GM21526 (cell line): ENCODE data around the gene DPH1.

Experiments used
- ATAC-seq: cut with Tn5 transposase; IDR thresholded peaks from one replicate; pipeline ENCODE4 v1.9.1; 2021; ENCODE audit warnings: moderate library complexity; ENCODE audit not compliant: unreplicated experiment, low FRiP score

DPH1 gene

DNA sequence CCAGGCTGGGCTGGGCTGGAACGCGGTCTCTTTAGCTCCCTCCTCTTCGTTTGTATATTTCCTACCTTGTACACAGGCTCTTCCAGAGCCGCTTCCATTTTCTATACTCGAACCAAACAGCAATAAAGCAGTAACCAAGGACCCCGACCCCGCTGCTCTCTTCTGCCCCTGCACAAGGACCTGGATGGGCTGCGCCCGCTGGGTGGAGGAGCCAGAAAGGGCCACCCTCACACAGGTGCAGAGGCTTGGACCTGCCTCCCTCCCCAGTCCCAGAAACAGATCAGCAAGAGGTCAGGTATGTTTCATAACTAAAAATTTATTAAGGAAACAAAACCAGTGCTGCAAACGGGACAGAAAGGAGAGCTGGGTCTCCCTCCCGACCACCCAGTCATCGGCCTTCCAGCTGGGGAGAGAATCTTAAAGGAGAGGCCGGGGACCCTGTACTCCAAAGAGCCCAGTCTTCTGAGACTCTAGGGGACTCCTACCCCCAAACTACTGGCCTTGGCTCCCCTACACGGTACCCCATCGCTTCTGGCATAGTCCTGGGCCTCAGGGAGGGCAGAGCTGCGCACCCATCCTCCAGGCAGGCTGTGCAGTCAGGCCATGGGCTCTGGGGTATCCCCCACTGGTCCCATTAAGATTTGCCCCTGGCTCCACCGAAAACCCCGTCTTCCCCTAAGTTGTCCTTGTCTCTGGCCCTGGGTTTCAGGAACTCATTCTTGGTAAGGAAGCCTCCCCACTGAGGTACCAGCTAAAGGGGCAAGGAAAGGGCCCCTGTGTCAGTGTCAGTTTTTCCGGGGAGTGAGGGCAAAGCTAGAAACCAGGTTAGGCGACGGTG lies 29.8 kb downstream of the DPH1 start:
- ATAC-seq, result no peak

DNA sequence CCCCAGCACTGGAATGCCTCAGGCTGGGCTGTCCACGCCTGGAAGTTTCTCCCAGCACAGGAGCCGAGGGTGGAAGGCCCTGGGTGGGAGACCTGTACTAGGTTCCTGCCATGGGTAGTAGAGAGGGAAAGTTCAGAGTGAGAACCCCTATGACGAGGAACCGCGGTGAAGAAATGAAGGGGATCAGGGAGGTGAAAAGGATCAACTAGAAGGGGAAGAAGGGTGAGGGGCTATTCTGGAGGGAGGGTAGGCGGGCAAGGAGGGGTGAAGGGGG lies 30.4 kb downstream of the DPH1 start:
- ATAC-seq, result no peak

DNA sequence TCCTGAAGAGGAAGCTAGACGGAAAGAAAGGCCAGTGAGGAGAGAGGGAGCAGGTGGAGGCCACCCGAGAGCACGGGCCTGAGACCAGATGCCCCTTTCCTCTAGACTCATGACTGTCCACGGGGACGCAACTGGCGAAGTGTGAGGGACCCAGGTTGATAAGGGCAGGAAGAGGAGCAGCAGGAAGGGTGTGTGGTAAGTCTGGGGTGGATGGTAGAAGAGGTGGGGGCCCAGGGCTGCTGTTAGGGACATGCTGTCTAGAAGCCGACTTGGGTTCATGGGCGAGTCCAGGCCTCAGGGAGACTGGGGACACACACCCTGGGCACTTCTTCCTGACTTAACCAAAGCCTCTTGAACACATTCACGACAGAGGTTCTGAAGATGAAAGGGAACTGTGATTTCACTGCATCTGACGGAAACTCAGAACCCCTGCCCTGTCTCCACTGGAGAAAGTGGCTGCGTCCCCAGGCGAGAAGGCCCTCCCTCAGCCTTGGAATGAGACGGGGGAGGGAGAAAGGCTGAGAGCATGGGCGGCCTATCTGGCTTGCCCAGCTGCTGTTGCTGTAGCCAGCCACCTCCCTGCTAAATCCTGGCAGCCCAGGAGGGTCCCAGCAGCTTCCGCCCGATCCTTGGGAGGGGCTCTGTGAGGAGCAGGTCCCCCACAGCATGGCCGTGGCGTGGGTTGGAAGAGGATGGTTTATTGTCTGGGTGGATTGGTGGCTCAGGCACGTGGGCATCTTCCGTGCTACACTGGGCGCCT lies 30.9 kb downstream of the DPH1 start:
- ATAC-seq, result no peak

DNA sequence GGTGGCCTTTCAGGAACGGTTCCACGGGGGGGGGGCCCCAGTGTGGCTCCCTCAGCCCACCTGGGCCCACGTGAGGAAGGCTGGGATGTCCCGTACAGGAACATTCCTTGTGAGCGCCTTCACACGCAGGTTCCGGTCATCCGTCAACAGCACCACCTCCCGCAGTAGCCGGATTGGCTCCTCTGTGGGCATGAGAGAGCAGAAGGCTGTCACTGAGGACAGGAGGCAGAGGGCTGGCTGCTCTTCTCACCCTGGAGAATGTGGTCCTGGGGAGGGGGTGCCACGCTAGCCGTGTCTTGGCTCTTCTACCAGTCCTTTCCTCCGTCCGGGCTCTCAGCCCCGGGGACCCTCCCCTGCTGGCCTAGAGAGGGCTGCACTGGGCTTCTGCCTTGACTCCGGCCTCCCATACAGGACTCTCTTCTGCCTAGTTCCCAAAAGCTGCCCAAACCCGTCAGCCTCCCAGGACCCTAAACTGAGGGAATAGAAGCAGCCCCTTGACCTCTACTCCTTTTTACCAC lies 31.5 kb downstream of the DPH1 start:
- ATAC-seq, result no peak

DNA sequence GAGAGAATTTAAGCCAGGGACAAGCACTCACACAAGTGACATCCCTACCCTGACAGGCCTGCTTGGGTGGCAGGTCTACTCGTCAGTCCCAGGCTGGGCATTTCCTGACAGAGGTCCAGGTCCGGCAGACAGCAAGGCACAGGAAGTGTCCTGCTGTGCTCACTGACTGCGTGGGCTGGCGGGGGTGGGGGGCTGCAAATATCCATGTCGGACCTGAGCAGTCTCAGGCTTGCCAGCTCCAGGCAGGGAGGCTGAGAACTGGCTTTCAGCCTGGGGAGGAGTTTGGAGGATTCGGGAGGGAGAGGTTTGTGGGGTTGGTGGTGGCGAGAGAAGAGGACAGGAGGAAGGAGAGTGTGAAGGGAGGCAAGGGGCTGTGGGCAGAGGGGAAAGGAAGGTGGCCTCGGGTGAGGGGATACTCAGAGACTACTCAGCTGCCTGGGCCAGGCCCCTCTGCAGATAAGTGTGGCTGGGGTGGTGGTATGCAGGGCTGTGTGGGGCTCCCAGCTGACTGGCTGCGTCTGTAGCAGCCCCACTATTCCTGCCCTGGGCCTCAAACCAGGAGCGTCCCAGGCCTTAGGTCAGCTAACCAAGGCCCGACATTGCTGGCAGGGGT lies 32.7 kb downstream of the DPH1 start:
- ATAC-seq, result no peak

DNA sequence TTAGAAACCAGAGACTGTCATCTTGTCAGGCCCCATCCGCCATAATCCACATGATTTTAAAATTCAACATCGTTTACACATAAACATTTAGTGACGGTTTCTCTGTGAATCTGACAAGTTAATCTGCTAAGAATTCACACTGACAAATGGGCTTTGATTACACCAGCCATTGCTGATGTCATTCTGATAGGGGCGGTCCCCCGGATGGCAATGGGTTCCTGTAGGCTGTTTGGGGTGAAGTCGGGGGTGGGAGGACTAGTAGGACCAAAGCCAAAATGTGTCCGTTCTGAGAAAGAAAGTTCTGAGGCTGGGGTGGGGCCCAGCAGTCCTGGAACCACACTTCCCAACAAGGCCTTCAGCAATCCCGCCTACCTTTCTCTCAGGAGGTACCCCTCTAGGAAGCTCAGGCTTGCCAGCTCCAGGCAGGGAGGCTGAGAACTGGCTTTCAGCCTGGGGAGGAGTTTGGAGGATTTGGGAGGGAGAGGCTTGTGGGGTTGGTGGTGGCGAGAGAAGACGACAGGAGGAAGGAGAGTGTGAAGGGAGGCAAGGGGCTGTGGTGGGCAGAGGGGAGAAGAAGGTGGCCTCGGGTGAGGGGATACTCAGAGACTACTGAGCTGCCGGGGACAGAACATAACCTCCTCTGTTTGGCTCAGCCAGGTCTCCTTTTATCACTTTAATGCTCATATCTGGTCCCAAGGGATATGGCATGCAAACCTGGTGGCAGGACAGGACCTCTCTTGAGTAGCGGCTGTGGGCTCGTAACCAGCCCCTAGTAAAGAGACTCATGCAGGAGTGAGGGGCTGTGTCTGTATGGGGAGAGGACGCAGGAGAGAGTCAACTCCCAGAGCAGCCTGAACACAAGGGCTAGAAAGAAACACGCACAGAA lies 33.6 kb downstream of the DPH1 start:
- no peak for ATAC-seq

DNA sequence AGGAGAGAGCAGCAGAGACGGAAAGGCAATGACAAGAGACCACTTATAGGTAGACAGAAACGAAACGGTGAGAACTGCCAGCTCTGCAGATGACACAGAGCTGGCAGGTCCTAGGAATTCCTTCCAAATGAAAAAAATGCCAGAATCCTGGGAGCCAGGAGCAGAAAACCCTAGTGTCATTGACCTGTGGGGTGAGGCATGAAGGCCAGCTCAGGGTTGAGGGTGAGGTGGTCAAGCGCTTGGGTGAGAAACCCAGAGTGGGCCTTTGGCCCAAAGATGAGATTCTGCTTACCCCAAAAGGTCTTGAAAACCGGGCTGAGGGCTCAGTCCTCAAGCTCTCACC lies 34.2 kb downstream of the DPH1 start:
- ATAC-seq, result no peak

DNA sequence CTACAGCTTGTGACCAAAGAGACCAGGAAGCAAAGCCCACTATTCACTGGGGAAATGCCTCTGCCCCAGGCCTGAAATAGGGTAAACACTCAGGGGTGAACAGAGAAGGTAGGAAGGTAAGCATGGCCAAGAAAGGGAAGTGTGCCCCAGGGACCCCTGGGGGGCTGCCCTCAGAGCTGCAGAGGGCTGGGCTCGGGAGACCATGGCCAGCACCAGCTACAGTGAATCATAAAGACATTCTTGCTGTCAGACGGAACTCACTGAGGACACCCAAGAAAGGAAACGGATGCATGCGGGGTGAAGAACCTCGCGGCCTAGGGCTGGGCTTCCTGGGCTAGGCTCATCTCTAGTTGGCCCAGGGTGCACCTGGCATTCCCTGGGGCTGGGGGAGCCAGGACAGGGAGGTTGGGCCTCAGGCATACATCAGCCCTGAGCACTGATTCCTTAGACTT lies 34.6 kb downstream of the DPH1 start:
- no peak for ATAC-seq

DNA sequence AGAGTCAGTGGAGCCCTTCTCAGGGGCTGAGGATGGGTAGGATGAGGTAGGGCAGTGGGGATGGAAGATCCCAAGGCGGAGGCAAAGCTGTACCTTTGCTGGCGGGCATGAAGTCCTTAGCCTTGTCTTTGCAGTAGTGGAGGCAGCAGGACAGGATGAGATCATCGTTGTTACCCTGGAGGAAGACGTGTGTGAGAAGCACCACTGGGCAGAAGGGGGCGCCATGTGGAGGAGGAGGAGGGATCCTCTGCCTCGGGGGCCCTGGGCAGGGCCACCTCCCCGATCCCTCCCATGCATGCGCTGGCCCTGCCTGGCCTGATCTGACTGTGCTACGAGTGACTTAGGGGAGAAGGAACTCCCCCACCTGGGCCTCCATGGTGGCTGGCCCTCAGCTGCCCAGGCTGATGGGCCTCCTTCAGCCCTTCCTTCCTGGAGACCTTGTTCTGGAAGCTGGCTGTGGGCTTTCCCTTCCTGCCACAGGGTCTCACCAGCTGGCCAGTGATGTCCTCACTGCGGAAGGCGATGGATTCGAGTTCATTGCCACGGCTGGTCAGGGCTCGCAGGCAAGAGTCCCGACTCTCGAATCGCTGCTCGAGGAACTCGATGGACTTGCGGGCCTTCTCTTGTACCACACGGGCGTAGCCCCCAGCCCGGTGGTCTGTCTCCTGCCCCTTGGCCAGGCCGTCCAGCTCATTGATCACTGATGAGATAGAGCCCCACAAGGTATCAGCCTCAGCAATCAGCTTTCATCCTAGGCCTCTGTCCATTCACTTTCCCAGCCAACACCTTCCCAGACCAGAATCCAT lies 35.2 kb downstream of the DPH1 start:
- ATAC-seq, result no peak

DNA sequence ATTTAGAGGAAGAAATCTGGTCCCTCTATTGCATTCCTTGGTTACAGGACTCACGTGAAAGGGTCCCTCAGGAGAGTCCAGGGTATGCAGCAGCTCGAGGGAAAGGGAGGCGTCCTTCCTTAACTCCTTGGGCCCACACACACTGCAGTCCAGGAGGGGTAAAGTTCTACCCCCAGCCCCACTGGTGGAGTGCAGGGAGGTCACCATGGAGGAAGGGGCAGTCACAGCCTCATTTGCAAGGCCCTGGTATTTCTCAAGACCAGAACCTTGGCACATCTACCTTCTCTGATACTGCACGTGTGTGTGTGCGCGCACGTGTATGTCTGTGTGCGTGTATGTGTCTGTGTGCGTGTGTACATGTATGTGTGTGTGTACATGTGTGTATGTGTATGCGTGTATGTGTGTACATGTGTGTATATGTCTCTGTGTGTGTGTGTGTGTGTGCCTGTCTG lies 36.0 kb downstream of the DPH1 start:
- no peak for ATAC-seq

DNA sequence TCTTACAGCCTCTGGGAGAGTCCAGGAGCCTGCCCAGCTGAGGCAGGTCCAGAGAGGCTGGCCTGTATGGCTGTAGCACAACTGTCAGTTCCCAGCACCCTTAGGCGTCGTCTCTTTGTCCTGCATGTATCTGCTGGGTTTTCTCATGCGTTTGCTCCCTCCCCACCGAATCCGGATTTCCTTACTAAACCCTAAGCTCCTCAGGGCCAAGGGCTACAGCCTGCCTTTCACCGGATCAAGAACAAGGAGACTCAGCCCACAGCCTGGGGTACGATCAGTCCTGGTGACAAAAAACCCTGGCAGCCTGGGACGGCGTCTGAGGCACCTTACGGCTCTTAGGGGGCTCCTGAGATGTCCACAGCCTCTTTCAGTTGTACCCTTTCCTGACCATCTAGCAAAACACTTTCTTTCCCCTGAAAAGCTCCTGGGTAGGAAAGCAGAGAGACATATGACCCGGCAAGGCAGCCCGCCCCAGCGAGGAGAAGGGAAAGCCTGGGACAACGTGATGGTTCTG lies 37.2 kb downstream of the DPH1 start:
- ATAC-seq, result no peak

DNA sequence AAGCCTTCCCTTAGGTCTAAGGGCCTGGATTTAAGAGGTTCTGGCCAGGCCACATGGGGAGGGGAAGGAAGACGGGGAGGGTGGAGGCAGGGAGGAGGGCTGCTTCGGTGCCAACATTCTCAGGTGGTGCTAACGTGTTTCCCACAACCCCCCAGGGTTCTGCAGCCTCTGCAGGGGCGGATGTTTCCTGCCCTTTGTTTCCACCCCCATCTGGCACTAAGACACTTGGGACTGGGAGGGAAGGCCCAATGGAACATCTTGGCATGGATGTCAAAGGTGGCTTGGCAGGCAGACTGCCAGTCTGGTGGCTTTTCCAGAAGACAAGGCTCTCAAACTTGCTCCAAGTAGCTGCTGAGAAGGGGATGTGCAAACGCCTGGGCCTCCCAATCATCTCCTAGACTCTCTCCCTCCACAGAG lies 37.7 kb downstream of the DPH1 start:
- no peak for ATAC-seq

DNA sequence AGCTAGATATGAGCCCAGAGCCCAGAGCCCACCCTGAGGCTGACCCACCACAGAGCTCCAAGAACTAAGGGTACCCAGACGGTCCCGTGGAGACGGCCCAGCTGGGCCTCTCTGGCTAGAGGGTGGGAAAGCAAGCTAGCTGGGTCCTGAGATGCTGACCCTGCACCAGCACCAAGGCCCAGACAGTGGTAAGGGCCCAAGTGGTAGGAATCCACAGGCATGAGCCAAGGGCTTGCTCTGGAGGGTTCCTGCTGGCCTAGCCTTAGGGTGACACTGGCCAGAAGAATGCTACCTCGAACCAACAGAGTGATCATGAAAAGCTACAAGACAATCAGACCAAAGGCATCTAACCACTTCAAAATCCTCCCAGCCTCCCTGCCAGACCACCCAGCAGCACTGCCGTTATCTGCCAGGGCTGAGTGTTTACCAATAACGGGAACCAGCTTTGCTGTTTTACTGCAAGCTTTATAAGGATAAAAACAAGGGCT lies 38.1 kb downstream of the DPH1 start:
- no peak for ATAC-seq

DNA sequence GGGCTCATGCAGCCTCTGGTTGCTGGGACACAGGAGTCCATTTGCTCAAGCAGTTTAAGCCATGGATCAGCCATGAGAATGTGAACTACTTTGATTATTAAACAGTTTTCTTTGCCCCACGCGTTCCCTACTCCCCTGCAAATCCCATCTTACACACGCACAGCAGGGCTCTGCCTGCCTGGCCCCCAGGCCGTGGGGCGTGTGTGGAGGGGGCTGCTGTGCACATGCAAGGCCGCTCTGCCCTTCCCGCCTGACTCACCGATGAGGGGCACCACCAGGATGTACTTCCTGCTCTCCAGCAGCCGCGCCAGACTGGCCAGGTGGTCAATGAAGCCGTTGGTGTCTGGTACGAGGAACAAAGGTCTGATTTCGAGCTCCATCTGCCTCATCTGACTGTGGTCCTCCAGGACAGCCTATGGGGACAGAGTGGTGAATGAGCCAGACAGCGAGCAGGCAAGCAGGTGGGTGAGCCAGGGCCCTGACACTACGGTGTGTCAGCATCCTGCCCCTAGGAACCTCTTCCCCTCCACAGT lies 38.6 kb downstream of the DPH1 start:
- ATAC-seq, result no peak

DNA sequence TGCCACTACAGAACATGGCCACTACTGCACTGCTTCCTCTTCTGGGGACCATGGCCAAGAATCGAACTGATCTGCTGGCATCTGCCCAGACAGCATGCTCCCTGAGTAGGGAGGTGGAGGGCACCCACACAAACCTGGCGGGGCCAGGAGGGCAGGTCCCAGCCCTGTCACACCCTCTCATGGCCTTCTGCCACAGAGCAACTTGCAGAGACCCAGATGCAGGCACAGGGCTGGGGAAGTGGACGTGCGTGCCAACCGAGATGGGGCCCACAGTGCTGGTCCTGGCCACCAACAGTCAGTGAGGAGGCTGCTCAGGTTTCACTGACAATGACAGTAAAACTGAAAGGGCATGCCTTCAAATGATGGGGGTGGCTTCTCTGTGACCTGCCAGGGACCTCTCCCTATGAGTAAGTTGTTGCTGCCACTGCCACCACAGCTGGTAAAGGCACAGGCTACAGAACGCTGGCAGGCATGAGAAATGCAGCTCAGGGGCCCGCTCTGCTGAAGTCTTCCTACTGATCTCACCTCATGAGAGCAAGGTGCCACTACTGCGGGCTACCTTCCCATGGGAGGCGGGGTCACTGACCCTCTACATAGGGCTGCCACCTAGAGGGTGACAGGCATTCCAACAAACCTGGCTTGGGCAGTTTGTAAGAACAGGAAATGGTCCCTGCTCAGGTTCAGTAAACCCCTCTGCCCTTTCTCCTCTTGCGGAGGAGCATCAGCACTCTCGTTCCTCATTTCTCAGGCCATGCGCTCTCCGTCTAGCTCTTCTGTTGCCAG lies 40.5 kb downstream of the DPH1 start:
- ATAC-seq, result peak; percentile 56

DNA sequence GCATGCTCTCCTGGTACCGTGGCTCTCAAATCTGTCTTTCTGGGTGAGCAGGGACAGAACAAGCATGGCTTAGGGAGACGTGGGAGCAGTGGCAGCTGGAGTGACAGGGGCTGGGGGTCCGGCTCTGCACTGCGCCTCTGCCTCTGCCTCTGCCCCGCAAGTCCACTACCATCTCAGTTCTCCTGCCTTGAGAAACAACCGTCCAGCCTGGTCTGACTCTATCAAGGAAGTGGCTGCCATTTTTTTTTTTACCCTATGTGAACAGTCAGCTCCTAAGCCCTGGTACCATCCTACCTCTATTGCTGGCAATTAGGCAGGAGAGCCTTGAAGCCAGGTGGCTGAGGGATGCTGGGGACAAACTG lies 41.1 kb downstream of the DPH1 start:
- ATAC-seq, result no peak

DNA sequence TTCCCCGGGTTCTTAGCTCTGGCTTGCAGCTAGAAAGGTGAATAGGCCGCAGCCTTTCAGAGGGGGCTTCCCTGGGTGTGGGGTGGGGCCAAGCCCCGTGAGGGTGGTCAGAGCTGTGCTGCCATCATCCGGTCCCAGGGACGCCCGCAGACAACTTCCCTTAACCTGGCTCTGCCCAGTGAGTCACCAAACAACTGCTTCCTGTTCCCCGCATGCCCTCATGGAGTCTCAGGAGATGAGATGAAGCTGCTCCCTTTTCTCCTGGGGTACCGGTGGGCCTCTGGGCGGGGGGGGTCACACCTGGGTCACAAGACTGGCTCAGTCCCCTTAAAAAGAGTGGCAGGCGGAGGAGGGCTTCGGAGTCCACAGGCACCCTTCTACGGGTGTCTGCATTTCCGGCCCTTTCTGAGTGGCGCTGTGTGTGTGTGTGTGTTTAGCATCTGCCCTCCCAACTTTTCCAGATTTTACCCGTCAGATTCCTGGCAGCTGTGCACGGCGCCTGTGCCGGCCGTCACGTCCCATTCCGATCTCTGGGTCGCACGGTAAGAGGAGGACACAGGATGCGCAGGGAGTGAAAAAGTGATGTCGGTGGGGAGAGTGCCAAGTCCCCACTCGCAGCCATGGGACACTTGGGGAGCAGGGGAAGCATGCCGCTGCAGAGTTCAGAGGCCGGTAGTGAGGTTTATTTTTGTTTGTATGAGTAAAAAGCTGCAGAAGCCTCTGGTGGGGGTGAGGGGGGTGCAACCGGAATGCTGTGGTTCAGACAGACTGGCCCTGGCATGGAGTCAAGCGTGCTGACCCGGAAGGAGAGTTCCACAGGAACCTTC lies 41.7 kb downstream of the DPH1 start:
- no peak for ATAC-seq

DNA sequence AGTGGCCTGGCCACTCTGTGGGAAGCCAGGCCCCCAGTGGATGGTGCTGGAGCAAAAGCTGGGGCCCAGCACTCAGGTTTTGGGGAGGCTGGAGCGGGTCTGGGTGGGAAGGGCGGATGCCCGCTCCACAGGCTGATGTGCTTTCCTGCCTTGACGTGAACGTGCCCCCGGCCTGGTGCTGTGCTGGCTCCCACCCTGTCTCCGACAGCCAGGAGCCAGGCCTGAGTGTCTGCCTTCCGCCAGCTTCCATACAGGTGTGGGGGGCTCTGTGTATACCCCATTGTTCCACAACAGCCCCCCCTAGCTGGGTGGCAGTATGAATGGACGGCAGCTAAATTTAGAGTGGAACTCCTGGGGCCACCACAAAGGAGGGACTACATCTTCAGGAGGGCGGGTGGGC lies 45.0 kb downstream of the DPH1 start:
- no peak for ATAC-seq
